IMR-90 (cell line): Measurements from ENCODE around the gene KLF17. TPM values are rescaled to one million over a fixed set of nuclear protein-coding genes. Genes with fewer than 3 reads are reported as not detected.

Experiments used
- ATAC-seq: fragments of 200-7000 bp; cut with Tn5 transposase; 2 replicates; pipeline ENCODE4 v1.9.1; 2020; ENCODE audit warnings: low read depth, mild to moderate bottlenecking, moderate library complexity
- BruUV-seq: library from RNA; stranded (reverse); fragments of 400-500 nt; replicated peaks from 2 replicates; lab custom pipeline; 2021; lab: Mats Ljungman, UMichigan
- CTCF ChIA-PET: fragments of 300-600 bp; formaldehyde crosslinking; extraction: SDS; loops from one replicate; lab custom pipeline; 2021; ENCODE audit warnings: antibody characterized with exemption; lab: Yijun Ruan, JAX
- POLR2A ChIA-PET: fragments of 300-600 bp; sonication (Branson Sonifier 250); formaldehyde crosslinking; loops from one replicate; lab custom pipeline; 2022; ENCODE audit warnings: antibody characterized with exemption; ENCODE audit not compliant: unreplicated experiment; lab: Charles Lee
- DNase-seq: peaks from one replicate; pipeline ENCODE4 v3.0.0; 2013
- H2AFZ ChIP-seq: replicated peaks from 2 replicates; pipeline ENCODE3; 2013; ENCODE audit warnings: low read length, mild to moderate bottlenecking; ENCODE audit not compliant: poor library complexity
- H2AK5ac ChIP-seq: 2 replicates; pipeline ENCODE4 v1.6.1; 2013; ENCODE audit warnings: low read depth, low read length, inconsistent platforms
- H2AK9ac ChIP-seq: replicated peaks from 2 replicates; pipeline ENCODE3; 2013; ENCODE audit warnings: mild to moderate bottlenecking, low read depth, low read length, moderate library complexity; ENCODE audit not compliant: poor library complexity
- H2BK120ac ChIP-seq: 2 replicates; pipeline ENCODE4 v1.6.1; 2013; ENCODE audit warnings: low read depth, low read length, inconsistent platforms
- H2BK15ac ChIP-seq: 3 replicates; pipeline ENCODE4 v1.6.1; 2013; ENCODE audit warnings: low read depth, low read length, inconsistent platforms
- H2BK20ac ChIP-seq: 2 replicates; pipeline ENCODE4 v1.6.1; 2013; ENCODE audit warnings: low read depth, mild to moderate bottlenecking, inconsistent platforms, low read length, moderate library complexity
- H2BK5ac ChIP-seq: 2 replicates; pipeline ENCODE4 v1.6.1; 2013; ENCODE audit warnings: mild to moderate bottlenecking, low read depth, low read length, inconsistent platforms; ENCODE audit not compliant: poor library complexity, severe bottlenecking
- H3K14ac ChIP-seq: replicated peaks from 2 replicates; pipeline ENCODE4 v1.6.1; 2013; ENCODE audit warnings: low read depth, low read length, inconsistent platforms
- H3K18ac ChIP-seq: 2 replicates; pipeline ENCODE4 v1.6.1; 2013; ENCODE audit warnings: low read depth, low read length, control low read depth
- H3K23ac ChIP-seq: 2 replicates; pipeline ENCODE4 v1.6.1; 2013; ENCODE audit warnings: low read depth, low read length, inconsistent platforms
- H3K27ac ChIP-seq: 2 replicates; pipeline ENCODE4 v1.5.1; 2013; ENCODE audit warnings: mild to moderate bottlenecking, control low read depth, low read length; ENCODE audit not compliant: insufficient read depth
- H3K27me3 ChIP-seq: 2 replicates; pipeline ENCODE4 v1.6.1; 2013; ENCODE audit warnings: low read length; ENCODE audit not compliant: control insufficient read depth, insufficient read depth
- H3K36me3 ChIP-seq: 2 replicates; pipeline ENCODE4 v1.6.1; 2013; ENCODE audit warnings: low read length, mixed read lengths; ENCODE audit not compliant: control insufficient read depth, insufficient read depth
- H3K4ac ChIP-seq: 2 replicates; pipeline ENCODE4 v1.6.1; 2013; ENCODE audit warnings: low read depth, low read length, inconsistent platforms
- H3K4me1 ChIP-seq: 2 replicates; pipeline ENCODE4 v1.6.1; 2013; ENCODE audit warnings: low read length, mixed read lengths; ENCODE audit not compliant: control insufficient read depth, insufficient read depth
- H3K4me2 ChIP-seq: 2 replicates; pipeline ENCODE4 v1.6.1; 2013; ENCODE audit warnings: low read depth, mild to moderate bottlenecking, control low read depth, low read length, moderate library complexity
- H3K4me3 ChIP-seq: 2 replicates; pipeline ENCODE4 v1.5.1; 2013; ENCODE audit warnings: low read depth, mild to moderate bottlenecking, control low read depth, low read length, moderate library complexity; ENCODE audit not compliant: insufficient read depth
- H3K56ac ChIP-seq: 2 replicates; pipeline ENCODE4 v1.6.1; 2013; ENCODE audit warnings: low read length, inconsistent platforms; ENCODE audit not compliant: insufficient read depth; ENCODE audit errors: extremely low read depth
- H3K79me1 ChIP-seq, 2 experiments: 2 replicates each; pipeline ENCODE4 v1.6.1; 2013; ENCODE audit warnings: low read length in 2 of 2, inconsistent platforms in 1 of 2, low read depth in 1 of 2
- H3K9ac ChIP-seq: 2 replicates; pipeline ENCODE4 v1.6.1; 2013; ENCODE audit warnings: low read depth, low read length, control low read depth
- H3K9me1 ChIP-seq: 2 replicates; pipeline ENCODE4 v1.6.1; 2013; ENCODE audit warnings: low read length, inconsistent platforms; ENCODE audit not compliant: insufficient read depth
- H3K9me3 ChIP-seq: 2 replicates; pipeline ENCODE4 v1.6.1; 2013; ENCODE audit warnings: low read length; ENCODE audit not compliant: control insufficient read depth, insufficient read depth
- H4K20me1 ChIP-seq: 2 replicates; pipeline ENCODE4 v1.6.1; 2013; ENCODE audit warnings: low read length, inconsistent platforms; ENCODE audit not compliant: insufficient read depth
- H4K5ac ChIP-seq: 2 replicates; pipeline ENCODE4 v1.6.1; 2013; ENCODE audit warnings: mild to moderate bottlenecking, low read depth, low read length, control low read depth
- H4K8ac ChIP-seq, 2 experiments: 2 replicates each; pipeline ENCODE4 v1.6.1; 2013; ENCODE audit warnings: low read depth in 2 of 2, low read length in 2 of 2, control low read depth in 1 of 2, inconsistent platforms in 1 of 2
- H4K91ac ChIP-seq: 2 replicates; pipeline ENCODE4 v1.6.1; 2013; ENCODE audit warnings: low read depth, low read length, inconsistent platforms; ENCODE audit not compliant: insufficient read depth
- BHLHE40 ChIP-seq: fragments of 150-350 bp; IDR thresholded peaks from 2 replicates; pipeline ENCODE4 v1.6.1; 2016; ENCODE audit warnings: mild to moderate bottlenecking, low read depth, low read length
- CEBPB ChIP-seq: IDR thresholded peaks from 2 replicates; pipeline ENCODE4 v1.6.1; 2012; ENCODE audit warnings: low read depth, low read length, improper control_type of control experiment
- CHD1 ChIP-seq: IDR thresholded peaks from 2 replicates; pipeline ENCODE4 v1.6.1; 2012; ENCODE audit warnings: low read depth, low read length, improper control_type of control experiment
- CTCF ChIP-seq: conservative IDR thresholded peaks from 2 replicates; pipeline ENCODE4 v1.5.1; 2012; ENCODE audit warnings: mild to moderate bottlenecking, low read depth, low read length, improper control_type of control experiment
- ELK1 ChIP-seq: fragments of 150-350 bp; IDR thresholded peaks from 2 replicates; pipeline ENCODE4 v1.6.1; 2016; ENCODE audit warnings: low read depth, mild to moderate bottlenecking, low read length, moderate library complexity, borderline replicate concordance
- FOS ChIP-seq: fragments of 150-350 bp; IDR thresholded peaks from 2 replicates; pipeline ENCODE4 v1.6.1; 2016; ENCODE audit warnings: low read depth, low read length
- MAFK ChIP-seq: IDR thresholded peaks from 2 replicates; pipeline ENCODE4 v1.6.1; 2012; ENCODE audit warnings: low read depth, low read length, improper control_type of control experiment
- MAZ ChIP-seq: IDR thresholded peaks from 2 replicates; pipeline ENCODE4 v1.6.1; 2012; ENCODE audit warnings: low read depth, mild to moderate bottlenecking, low read length, improper control_type of control experiment, moderate library complexity, borderline replicate concordance
- MXI1 ChIP-seq: IDR thresholded peaks from 2 replicates; pipeline ENCODE4 v1.6.1; 2012; ENCODE audit warnings: low read depth, mild to moderate bottlenecking, low read length, moderate library complexity, borderline replicate concordance
- NFE2L2 ChIP-seq: fragments of 150-350 bp; IDR thresholded peaks from 2 replicates; pipeline ENCODE4 v1.6.1; 2016; ENCODE audit warnings: low read depth, mild to moderate bottlenecking, low read length
- POLR2A ChIP-seq: IDR thresholded peaks from 2 replicates; pipeline ENCODE4 v1.6.1; 2012; ENCODE audit warnings: mild to moderate bottlenecking, low read depth, low read length
- RAD21 ChIP-seq: IDR thresholded peaks from 2 replicates; pipeline ENCODE4 v1.6.1; 2012; ENCODE audit warnings: low read length, improper control_type of control experiment
- RCOR1 ChIP-seq: IDR thresholded peaks from 2 replicates; pipeline ENCODE4 v1.6.1; 2012; ENCODE audit warnings: mild to moderate bottlenecking, low read length, improper control_type of control experiment; ENCODE audit not compliant: insufficient replicate concordance
- RFX5 ChIP-seq: IDR thresholded peaks from 2 replicates; pipeline ENCODE4 v1.8.0; 2012; ENCODE audit warnings: low read depth, mild to moderate bottlenecking, low read length, moderate library complexity
- SMC3 ChIP-seq: fragments of 150-350 bp; IDR thresholded peaks from 2 replicates; pipeline ENCODE4 v1.6.1; 2016; ENCODE audit warnings: low read depth, mild to moderate bottlenecking, antibody characterized with exemption, low read length, moderate library complexity
- USF2 ChIP-seq: fragments of 150-350 bp; IDR thresholded peaks from 2 replicates; pipeline ENCODE4 v1.6.1; 2017; ENCODE audit warnings: mild to moderate bottlenecking, antibody characterized with exemption, low read length, low read depth
- WGBS, 2 experiments: methylation state at CpG; one replicate each; pipeline versions ENCODE4 v1.1.5 to v1.1.7; 2013; ENCODE audit warnings: missing lambda C conversion rate in 2 of 2; ENCODE audit not compliant: insufficient read length in 1 of 2; ENCODE audit errors: extremely low coverage in 2 of 2; 5-methylcytosine and 5-hydroxymethylcytosine counted together
- dilution Hi-C: fragments of 300-500 bp; cut with HindIII; formaldehyde crosslinking; loops from one replicate; pipeline ENCODE4 v1.14.3; 2018; ENCODE audit warnings: low sequenced_read_pairs; ENCODE audit not compliant: unreplicated experiment
- in situ Hi-C: fragments of 300-500 bp; cut with MboI; formaldehyde crosslinking; loops from 3 replicates; pipeline ENCODE4 v1.14.3; 2019; ENCODE audit warnings: low sequenced_read_pairs, inconsistent platforms, mixed read lengths
- intact Hi-C: fragments of 100-400 bp; cut with micrococcal nuclease; formaldehyde crosslinking; loops from 2 replicates; pipeline ENCODE4 v1.10.0; 2022
- polyA plus RNA-seq, 3 experiments: library from polyadenylated mRNA; depleted of rRNA; stranded (reverse); fragments of >200 nt; gene quantifications; 2 replicates each; pipeline ENCODE4 v1.2.3, GENCODE V29; 2012; ENCODE audit warnings: low replicate concordance in 1 of 3
- total RNA-seq: library from RNA; depleted of rRNA; stranded (reverse); fragments of >200 nt; gene quantifications from 2 replicates; pipeline ENCODE4 v1.2.3, GENCODE V29; 2012

KLF17 gene
- total and polyA plus RNA-seq, 2 of the 4 experiments (the other 2 are of a cell fraction): 0.17 to 0.36 TPM

- no peak overlapping the region for H3K4me3 ChIP-seq
- H3K36me3 ChIP-seq: no peaks in the 10 kb centered on the region
- H2BK5ac ChIP-seq: no peak overlapping the region
- no peaks in the 10 kb centered on the region for H3K4me1 ChIP-seq
- BruUV-seq: no TSS peak
- no peaks in the 10 kb centered on the region for H3K9me1 ChIP-seq
- no peak overlapping the region for H3K4me2 ChIP-seq
- no peak overlapping the region for H3K56ac ChIP-seq
- dilution Hi-C loops: no loop called here
- WGBS, 2 experiments: no CpG with 5 or more reads among the region's 2 CpGs
- no peak overlapping the region for H3K18ac ChIP-seq
- CTCF ChIA-PET: no interaction called here
- no peak overlapping the region for H2AK9ac ChIP-seq
- DNase-seq (no peak), ATAC-seq (no peak)
- H3K9ac ChIP-seq: no peak overlapping the region
- in situ Hi-C loops: no loop called here
- no peak overlapping the region for H4K91ac ChIP-seq
- H3K9me3 ChIP-seq: no peaks in the 10 kb centered on the region
- no peak overlapping the region for H4K5ac ChIP-seq
- no peaks in the 10 kb centered on the region for H4K20me1 ChIP-seq
- no peak overlapping the region for H3K4ac ChIP-seq
- no peak overlapping the region for H3K23ac ChIP-seq
- peaks cover 16% of the 10 kb centered on the region for H3K27me3 ChIP-seq
- no peak overlapping the region for H3K27ac ChIP-seq
- TF ChIP-seq BHLHE40 (no peak), MAFK (no peak), SMC3 (no peak), CHD1 (no peak), MXI1 (no peak), NFE2L2 (no peak), RFX5 (no peak), RAD21 (no peak), CEBPB (no peak), CTCF (no peak), POLR2A (no peak), RCOR1 (no peak), ELK1 (no peak), USF2 (no peak), FOS (no peak), MAZ (no peak)
- H4K8ac ChIP-seq: no peak overlapping the region
- H3K79me1 ChIP-seq: no peaks in the 10 kb centered on the region
- no peak overlapping the region for H2AK5ac ChIP-seq
- H2BK120ac ChIP-seq: no peak overlapping the region
- no peak overlapping the region for H2AFZ ChIP-seq
- POLR2A ChIA-PET: no interaction called here
- H2BK20ac ChIP-seq: no peak overlapping the region
- intact Hi-C loops: no loop called here
- no peak overlapping the region for H2BK15ac ChIP-seq
- no peak overlapping the region for H3K14ac ChIP-seq
Observed at GRCh38 chr1:44135886-44136285, 17.3 kb downstream of the KLF17 start.
